HG02970 (cell line): ENCODE results near the gene GATC.
"Not testable (repeated sequence)": the region's sequence is repeated elsewhere in the genome, so short reads cannot be mapped to it uniquely, and the experiment has no call there.

ENCODE experiments used
- ATAC-seq: cut with Tn5 transposase; IDR thresholded peaks from one replicate; pipeline ENCODE4 v1.9.1; 2021; ENCODE audit warnings: mild to moderate bottlenecking, moderate library complexity, moderate number of reproducible peaks; ENCODE audit not compliant: unreplicated experiment, low FRiP score

The GATC gene

GRCh38 chr12:120468821-120469449, 22.7 kb downstream of the GATC start:
- peak; percentile 4 for ATAC-seq

GRCh38 chr12:120469450-120470149, 23.4 kb downstream of the GATC start, which contains the start of gene SRSF9:
TSS of gene SRSF9 (minus strand) at chr12:120469748. CDS start at chr12:120469609, 139 bp downstream.
- ATAC-seq = peak; percentile 83

- no peak for ATAC-seq
Observed at GRCh38 chr12:120470150-120470784, 24.0 kb downstream of the GATC start.

- no peak for ATAC-seq
Observed at GRCh38 chr12:120472521-120472920, 26.3 kb downstream of the GATC start.

GRCh38 chr12:120473807-120474615, 27.8 kb downstream of the GATC start:
- no peak for ATAC-seq

- no peak for ATAC-seq
Observed at GRCh38 chr12:120474616-120474960, 28.3 kb downstream of the GATC start.

- no peak for ATAC-seq
Observed at GRCh38 chr12:120475643-120476042, 29.4 kb downstream of the GATC start.

GRCh38 chr12:120479458-120479857, 33.2 kb downstream of the GATC start:
- ATAC-seq = no peak

- ATAC-seq = no peak
Observed at GRCh38 chr12:120480211-120480610, 34.0 kb downstream of the GATC start.

GRCh38 chr12:120481022-120481767, 35.0 kb downstream of the GATC start:
- no peak for ATAC-seq

- ATAC-seq = no peak
Observed at GRCh38 chr12:120483621-120484020, 37.4 kb downstream of the GATC start.

- ATAC-seq = no peak
Observed at GRCh38 chr12:120485961-120486881, 40.0 kb downstream of the GATC start.

GRCh38 chr12:120487552-120487951, 41.3 kb downstream of the GATC start:
- not testable (repeated sequence) for ATAC-seq

- no peak for ATAC-seq
Observed at GRCh38 chr12:120488057-120488640, 41.9 kb downstream of the GATC start.

GRCh38 chr12:120489018-120489417, 42.8 kb downstream of the GATC start:
- no peak for ATAC-seq

- ATAC-seq = no peak
Observed at GRCh38 chr12:120490325-120490724, 44.1 kb downstream of the GATC start.

GRCh38 chr12:120490833-120491512, 44.7 kb downstream of the GATC start:
- ATAC-seq = no peak

GRCh38 chr12:120495186-120495730, 49.0 kb downstream of the GATC start:
- ATAC-seq = no peak
